GM12873 (cell line): Measurements from ENCODE around the gene PIEZO2.

Experiments
- CTCF ChIP-seq: IDR thresholded peaks from 2 replicates; pipeline ENCODE4 v1.5.1; 2012; ENCODE audit warnings: low read depth, mild to moderate bottlenecking, moderate library complexity, low read length, control low read depth; ENCODE audit not compliant: insufficient read depth; ENCODE audit errors: missing control alignments

Gene PIEZO2

DNA sequence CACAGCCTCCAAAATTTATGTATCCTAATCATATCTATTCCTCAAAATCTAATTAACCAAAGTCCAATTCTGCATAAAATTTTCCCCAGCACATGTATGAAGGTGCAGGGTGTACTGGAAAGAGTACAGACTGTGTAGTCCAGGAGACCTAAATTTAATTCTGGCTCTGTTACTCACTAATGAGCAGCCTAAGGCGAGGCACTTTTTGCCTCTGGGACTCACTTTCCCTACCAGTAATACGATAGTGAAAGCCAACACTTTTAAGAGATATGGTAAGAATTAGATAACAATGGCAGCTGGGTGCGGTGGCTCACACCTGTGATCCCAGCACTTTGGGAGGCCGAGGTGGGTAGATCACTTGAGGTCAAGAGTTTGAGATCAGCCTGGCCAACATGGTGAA, 177.7 kb downstream of the PIEZO2 start:
- no peak for TF ChIP-seq CTCF

- no peak for TF ChIP-seq CTCF
Observed at GRCh38 chr18:10965119-10965518, 184.2 kb downstream of the PIEZO2 start.

- no peak for TF ChIP-seq CTCF
Observed at GRCh38 chr18:10953672-10954071, 195.7 kb downstream of the PIEZO2 start.

DNA sequence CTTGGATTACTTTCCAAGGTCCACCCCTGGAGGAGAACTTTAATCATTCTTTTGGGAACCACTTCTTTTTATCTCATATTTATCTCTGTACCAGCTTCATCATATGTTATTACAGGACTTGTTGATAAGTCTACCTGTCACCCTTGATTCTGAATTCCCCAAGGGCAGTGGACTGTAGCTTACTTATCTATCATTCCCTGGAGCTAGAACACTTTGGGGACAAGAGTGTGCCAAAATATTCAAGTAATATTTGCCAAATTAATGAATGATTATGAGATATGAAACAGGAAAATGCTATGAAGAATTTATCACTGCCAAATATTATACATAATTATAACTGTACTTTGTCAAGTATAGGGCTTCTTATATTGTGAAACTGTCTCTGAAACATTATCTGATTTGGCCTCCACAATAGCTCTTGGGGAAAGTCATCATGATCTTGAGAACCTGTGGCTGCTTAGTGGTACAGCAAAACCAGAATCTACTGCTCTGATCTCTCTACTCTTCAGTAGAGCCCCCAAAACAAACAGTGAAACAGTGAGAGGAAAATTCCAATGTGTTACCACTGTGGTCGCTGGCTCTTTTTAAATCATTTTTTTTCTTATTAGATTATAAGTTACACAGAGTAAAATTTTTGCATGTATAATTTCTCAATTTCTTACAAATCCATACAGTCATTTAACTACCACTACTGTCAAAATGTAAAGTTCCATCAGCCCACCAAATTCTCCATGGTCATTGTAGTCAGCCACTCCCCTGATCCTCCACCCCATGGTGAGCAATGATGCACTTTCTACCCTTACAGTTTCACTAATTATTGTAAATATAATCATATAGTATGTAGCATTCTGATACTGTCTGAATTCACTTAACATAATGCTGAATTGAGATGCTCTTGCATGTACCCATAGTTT, 197.5 kb downstream of the PIEZO2 start:
- no peak for TF ChIP-seq CTCF

DNA sequence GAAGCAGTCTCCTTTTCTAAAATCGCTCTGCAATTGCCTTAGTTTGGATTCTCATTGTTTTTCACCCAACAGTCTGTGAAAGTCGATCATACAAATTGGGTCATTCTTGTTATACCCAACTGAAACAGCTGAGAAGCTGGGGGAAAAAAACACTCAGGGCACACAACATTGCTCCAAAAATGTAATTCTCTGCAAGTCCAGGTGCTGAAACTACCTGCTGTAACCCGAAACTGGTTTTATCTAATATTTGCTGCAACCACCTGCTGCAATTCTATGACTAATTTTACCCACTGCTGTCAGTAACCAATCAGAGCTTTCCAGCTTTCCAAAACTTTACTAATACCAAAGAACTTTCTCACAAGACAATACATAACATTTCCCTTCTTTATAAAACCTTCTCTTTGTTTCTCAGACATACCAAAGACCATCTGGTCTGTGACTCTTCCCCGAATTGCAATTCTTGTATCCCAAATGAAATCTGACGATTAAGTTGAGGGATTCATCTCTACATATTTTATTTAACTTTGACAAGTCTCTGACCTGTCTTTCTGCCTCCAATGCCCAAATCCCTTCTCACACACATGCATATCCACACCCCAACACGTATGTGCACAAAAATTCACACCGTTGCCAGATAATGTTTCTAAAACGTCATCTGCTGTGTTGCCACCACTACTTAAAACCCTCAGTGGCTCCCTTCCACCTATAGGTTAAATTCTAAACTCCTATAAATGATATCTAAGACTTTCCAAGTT, 198.3 kb downstream of the PIEZO2 start:
- no peak for TF ChIP-seq CTCF

- TF ChIP-seq CTCF = no peak
Observed at GRCh38 chr18:10950080-10950875, 199.1 kb downstream of the PIEZO2 start.

- TF ChIP-seq CTCF = no peak
Observed at GRCh38 chr18:10949655-10950054, 199.7 kb downstream of the PIEZO2 start.
